Measurements from ENCODE around the gene NDUFV1. TPM values are rescaled to one million over a fixed set of nuclear protein-coding genes. Genes with fewer than 3 reads are reported as not detected.
"Not testable (repeated sequence)": the region's sequence is repeated elsewhere in the genome, so short reads cannot be mapped to it uniquely, and the experiment has no call there.

NDUFV1 gene
- polyA plus RNA-seq (2013, experiment 1 of 2), result 76.7 TPM
- polyA plus RNA-seq (2013, experiment 2 of 2), result 75.6 TPM

GRCh38 chr11:67606492-67607295 lies at the start of gene NDUFV1:
NDUFV1 (plus strand) TSS chr11:67606936; CDS start chr11:67607005, 69 bp downstream.
- Histone ChIP-seq H3K9me3 (ENCODE audit: insufficient read depth, low read depth, low read length) (0 out of 2 replicates have a peak, but pooled peaks cover 3% of the 10 kb centered on the region), H3K4me1 (ENCODE audit: insufficient read depth, low read length) (peaks cover 26% of the 10 kb centered on the region), H3K27me3 (ENCODE audit: insufficient read depth, low read length) (no peaks in the 10 kb centered on the region), H3K27ac (ENCODE audit: low read depth, low read length) (0 out of 2 replicates have a peak within 1 kb of the TSS, but pooled peaks have one; percentile 10), H3K9ac (ENCODE audit: low read depth, low read length) (peak within 1 kb of the TSS; percentile 62), H3K4me3 (ENCODE audit: low read length) (peak within 1 kb of the TSS; percentile 86), H3K36me3 (ENCODE audit: insufficient read depth, low read length) (peaks cover 32% of the 10 kb centered on the region)
- 3% methylated on average over 69 of the region's 69 CpGs for WGBS

- no peak overlapping the region for H3K9ac ChIP-seq (ENCODE audit: low read depth, low read length)
- no peaks in the 10 kb centered on the region for H3K9me3 ChIP-seq (ENCODE audit: insufficient read depth, low read depth, low read length)
- no peaks in the 10 kb centered on the region for H3K36me3 ChIP-seq (ENCODE audit: insufficient read depth, low read length)
- no peak overlapping the region for H3K4me3 ChIP-seq (ENCODE audit: low read length)
- 91% methylated on average over 19 of the region's 19 CpGs for WGBS
- H3K27ac ChIP-seq (ENCODE audit: low read depth, low read length), result no peak overlapping the region
- H3K27me3 ChIP-seq (ENCODE audit: insufficient read depth, low read length), result no peaks in the 10 kb centered on the region
- peaks cover 7% of the 10 kb centered on the region for H3K4me1 ChIP-seq (ENCODE audit: insufficient read depth, low read length)
These were observed 48.5 kb upstream of the NDUFV1 start for GRCh38 chr11:67558084-67558772.

GRCh38 chr11:67561971-67562619 lies 44.6 kb upstream of the NDUFV1 start:
- H3K27me3 ChIP-seq (ENCODE audit: insufficient read depth, low read length), result no peaks in the 10 kb centered on the region
- no peaks in the 10 kb centered on the region for H3K36me3 ChIP-seq (ENCODE audit: insufficient read depth, low read length)
- 86% methylated on average over 10 of the region's 10 CpGs for WGBS
- no peak overlapping the region for H3K27ac ChIP-seq (ENCODE audit: low read depth, low read length)
- no peak overlapping the region for H3K9ac ChIP-seq (ENCODE audit: low read depth, low read length)
- peaks cover 11% of the 10 kb centered on the region for H3K4me1 ChIP-seq (ENCODE audit: insufficient read depth, low read length)
- H3K9me3 ChIP-seq (ENCODE audit: insufficient read depth, low read depth, low read length), result no peaks in the 10 kb centered on the region
- no peak overlapping the region for H3K4me3 ChIP-seq (ENCODE audit: low read length)

GRCh38 chr11:67562963-67563704 lies 43.6 kb upstream of the NDUFV1 start:
- H3K4me3 ChIP-seq (ENCODE audit: low read length), result no peak overlapping the region
- H3K27ac ChIP-seq (ENCODE audit: low read depth, low read length), result peak overlapping the region; percentile 9; the same call in 1 of the 2 replicates
- WGBS, result 89% methylated on average over 10 of the region's 10 CpGs
- 0 out of 2 replicates have a peak overlapping the region, but pooled peaks have one; percentile 24 for H3K9ac ChIP-seq (ENCODE audit: low read depth, low read length)
- H3K4me1 ChIP-seq (ENCODE audit: insufficient read depth, low read length), result peaks cover 11% of the 10 kb centered on the region
- H3K9me3 ChIP-seq (ENCODE audit: insufficient read depth, low read depth, low read length), result no peaks in the 10 kb centered on the region
- no peaks in the 10 kb centered on the region for H3K27me3 ChIP-seq (ENCODE audit: insufficient read depth, low read length)
- H3K36me3 ChIP-seq (ENCODE audit: insufficient read depth, low read length), result no peaks in the 10 kb centered on the region

- peaks cover 11% of the 10 kb centered on the region for H3K4me1 ChIP-seq (ENCODE audit: insufficient read depth, low read length)
- H3K27ac ChIP-seq (ENCODE audit: low read depth, low read length); H3K27me3 ChIP-seq (ENCODE audit: insufficient read depth, low read length); H3K36me3 ChIP-seq (ENCODE audit: insufficient read depth, low read length); H3K9me3 ChIP-seq (ENCODE audit: insufficient read depth, low read depth, low read length); H3K4me3 ChIP-seq (ENCODE audit: low read length); H3K9ac ChIP-seq (ENCODE audit: low read depth, low read length): not testable (repeated sequence)
- 88% methylated on average over 11 of the region's 11 CpGs for WGBS
These were observed 43.0 kb upstream of the NDUFV1 start for GRCh38 chr11:67563705-67564114.

- Histone ChIP-seq H3K27me3 (ENCODE audit: insufficient read depth, low read length) (no peaks in the 10 kb centered on the region), H3K27ac (ENCODE audit: low read depth, low read length) (no peak overlapping the region), H3K36me3 (ENCODE audit: insufficient read depth, low read length) (no peaks in the 10 kb centered on the region), H3K4me3 (ENCODE audit: low read length) (no peak overlapping the region), H3K9ac (ENCODE audit: low read depth, low read length) (no peak overlapping the region), H3K4me1 (ENCODE audit: insufficient read depth, low read length) (peaks cover 11% of the 10 kb centered on the region), H3K9me3 (ENCODE audit: insufficient read depth, low read depth, low read length) (no peaks in the 10 kb centered on the region)
- WGBS, result 91% methylated on average over 4 of the region's 4 CpGs
These were observed 42.5 kb upstream of the NDUFV1 start for GRCh38 chr11:67564230-67564629.

- Histone ChIP-seq H3K9ac (ENCODE audit: low read depth, low read length) (no peak overlapping the region), H3K27me3 (ENCODE audit: insufficient read depth, low read length) (0 out of 2 replicates have a peak, but pooled peaks cover 3% of the 10 kb centered on the region), H3K4me1 (ENCODE audit: insufficient read depth, low read length) (no peaks in the 10 kb centered on the region), H3K4me3 (ENCODE audit: low read length) (no peak overlapping the region), H3K27ac (ENCODE audit: low read depth, low read length) (no peak overlapping the region), H3K36me3 (ENCODE audit: insufficient read depth, low read length) (no peaks in the 10 kb centered on the region), H3K9me3 (ENCODE audit: insufficient read depth, low read depth, low read length) (no peaks in the 10 kb centered on the region)
- 69% methylated on average over 6 of the region's 6 CpGs for WGBS
These were observed 35.3 kb upstream of the NDUFV1 start for GRCh38 chr11:67571443-67571842.

- 54% methylated on average over 2 of the region's 5 CpGs for WGBS
- no peak overlapping the region for H3K27ac ChIP-seq (ENCODE audit: low read depth, low read length)
- no peak overlapping the region for H3K9ac ChIP-seq (ENCODE audit: low read depth, low read length)
These were observed 34.4 kb upstream of the NDUFV1 start for GRCh38 chr11:67572305-67572704.

GRCh38 chr11:67572747-67573419 lies 33.9 kb upstream of the NDUFV1 start:
- no peak overlapping the region for H3K27ac ChIP-seq (ENCODE audit: low read depth, low read length)
- H3K9me3 ChIP-seq (ENCODE audit: insufficient read depth, low read depth, low read length), result no peaks in the 10 kb centered on the region
- H3K4me1 ChIP-seq (ENCODE audit: insufficient read depth, low read length), result no peaks in the 10 kb centered on the region
- WGBS, result 62% methylated on average over 21 of the region's 21 CpGs
- no peak overlapping the region for H3K4me3 ChIP-seq (ENCODE audit: low read length)
- H3K27me3 ChIP-seq (ENCODE audit: insufficient read depth, low read length), result 0 out of 2 replicates have a peak, but pooled peaks cover 3% of the 10 kb centered on the region
- no peaks in the 10 kb centered on the region for H3K36me3 ChIP-seq (ENCODE audit: insufficient read depth, low read length)
- no peak overlapping the region for H3K9ac ChIP-seq (ENCODE audit: low read depth, low read length)

More at GRCh38 chr11:67572305-67572704, 34.4 kb upstream of the NDUFV1 start:
- Histone ChIP-seq H3K36me3 (ENCODE audit: insufficient read depth, low read length) (no peaks in the 10 kb centered on the region), H3K4me3 (ENCODE audit: low read length) (no peak overlapping the region), H3K4me1 (ENCODE audit: insufficient read depth, low read length) (no peaks in the 10 kb centered on the region), H3K27me3 (ENCODE audit: insufficient read depth, low read length) (0 out of 2 replicates have a peak, but pooled peaks cover 3% of the 10 kb centered on the region), H3K9me3 (ENCODE audit: insufficient read depth, low read depth, low read length) (no peaks in the 10 kb centered on the region)

GRCh38 chr11:67574938-67575337 lies 31.8 kb upstream of the NDUFV1 start:
- no peaks in the 10 kb centered on the region for H3K36me3 ChIP-seq (ENCODE audit: insufficient read depth, low read length)
- H3K9me3 ChIP-seq (ENCODE audit: insufficient read depth, low read depth, low read length), result no peaks in the 10 kb centered on the region
- 0 out of 2 replicates have a peak, but pooled peaks cover 3% of the 10 kb centered on the region for H3K27me3 ChIP-seq (ENCODE audit: insufficient read depth, low read length)
- H3K27ac ChIP-seq (ENCODE audit: low read depth, low read length), result no peak overlapping the region
- H3K4me1 ChIP-seq (ENCODE audit: insufficient read depth, low read length), result no peaks in the 10 kb centered on the region
- WGBS, result 84% methylated on average over 3 of the region's 3 CpGs
- H3K4me3 ChIP-seq (ENCODE audit: low read length), result no peak overlapping the region
- H3K9ac ChIP-seq (ENCODE audit: low read depth, low read length), result no peak overlapping the region
